Karpas-422 (cell line): Measurements from ENCODE around the gene KPTN. TPM values are rescaled to one million over a fixed set of nuclear protein-coding genes. Genes with fewer than 3 reads are reported as not detected.

ENCODE experiments used
- DNase-seq: peaks from one replicate; pipeline ENCODE4 v3.0.0-alpha.2; 2015
- H2AFZ ChIP-seq: fragments of 200-600 bp; sonication (generic); 2 replicates; pipeline ENCODE4 v1.6.1; 2014; ENCODE audit warnings: antibody characterized with exemption, low read length, mixed read lengths
- H3K27ac ChIP-seq: fragments of 200-600 bp; sonication (generic); 2 replicates; pipeline ENCODE4 v1.5.1; 2014; ENCODE audit warnings: mild to moderate bottlenecking, low read length, moderate library complexity
- H3K27me3 ChIP-seq: fragments of 200-600 bp; sonication (generic); 2 replicates; pipeline ENCODE4 v1.6.1; 2014; ENCODE audit warnings: low read length, mixed read lengths
- H3K36me3 ChIP-seq: fragments of 200-600 bp; sonication (generic); 2 replicates; pipeline ENCODE4 v1.6.1; 2014; ENCODE audit warnings: low read length, mixed read lengths; ENCODE audit not compliant: insufficient read depth
- H3K4me1 ChIP-seq: fragments of 200-600 bp; sonication (generic); 2 replicates; pipeline ENCODE4 v1.6.1; 2014; ENCODE audit warnings: mild to moderate bottlenecking, low read length, mixed read lengths
- H3K4me2 ChIP-seq: fragments of 200-600 bp; sonication (generic); 2 replicates; pipeline ENCODE4 v1.6.1; 2014; ENCODE audit warnings: low read length, low read depth, mild to moderate bottlenecking; ENCODE audit not compliant: poor library complexity, severe bottlenecking
- H3K4me3 ChIP-seq: fragments of 200-600 bp; sonication (generic); 2 replicates; pipeline ENCODE4 v1.5.1; 2014; ENCODE audit warnings: mild to moderate bottlenecking, antibody characterized with exemption, low read length, mixed read lengths
- H3K79me2 ChIP-seq: fragments of 200-600 bp; sonication (generic); 2 replicates; pipeline ENCODE4 v1.6.1; 2014; ENCODE audit warnings: mild to moderate bottlenecking, low read length, mixed read lengths
- H3K9ac ChIP-seq: fragments of 200-600 bp; sonication (generic); 2 replicates; pipeline ENCODE4 v1.6.0; 2014; ENCODE audit warnings: low read length
- H3K9me2 ChIP-seq: fragments of 200-600 bp; sonication (generic), shearing (Covaris generic); replicated peaks from 2 replicates; pipeline ENCODE4 v1.6.0; 2014; ENCODE audit warnings: mild to moderate bottlenecking, low read length, moderate library complexity; ENCODE audit not compliant: insufficient read depth
- H3K9me3 ChIP-seq: fragments of 300-700, 200-600 bp; sonication (generic); 2 replicates; pipeline ENCODE4 v1.6.1; 2014; ENCODE audit warnings: low read length, mixed read lengths
- H4K20me1 ChIP-seq: fragments of 200-600 bp; sonication (generic); 2 replicates; pipeline ENCODE4 v1.6.1; 2014; ENCODE audit warnings: mild to moderate bottlenecking, antibody characterized with exemption, low read length, low read depth; ENCODE audit not compliant: insufficient read depth
- total RNA-seq: library from RNA; depleted of rRNA; stranded (reverse); fragments of >200 nt; shearing (Covaris generic); gene quantifications from 2 replicates; pipeline ENCODE4 v1.2.3, GENCODE V29; 2014; ENCODE audit warnings: low replicate concordance

KPTN gene
- total RNA-seq, 1 experiment from 2014 or later = 6.2 TPM

GRCh38 chr19:47520343-47520806 is 36.4 kb upstream of the KPTN start:
- no peaks in the 10 kb centered on the region for H3K27me3 ChIP-seq
- H3K9me3 ChIP-seq = no peaks in the 10 kb centered on the region
- H3K4me3 ChIP-seq = no peak overlapping the region
- no peak overlapping the region for H2AFZ ChIP-seq
- DNase-seq = no peak
- H4K20me1 ChIP-seq = no peaks in the 10 kb centered on the region
- H3K9me2 ChIP-seq = no peaks in the 10 kb centered on the region
- no peak overlapping the region for H3K4me2 ChIP-seq
- no peak overlapping the region for H3K27ac ChIP-seq
- H3K36me3 ChIP-seq = no peaks in the 10 kb centered on the region
- H3K4me1 ChIP-seq = peaks cover 11% of the 10 kb centered on the region
- no peak overlapping the region for H3K9ac ChIP-seq
- no peaks in the 10 kb centered on the region for H3K79me2 ChIP-seq

GRCh38 chr19:47518854-47519253 is 34.8 kb upstream of the KPTN start:
- Histone ChIP-seq H3K4me3 (no peak overlapping the region), H4K20me1 (peaks cover 5% of the 10 kb centered on the region; the same call in 1 of the 2 replicates), H3K4me2 (no peak overlapping the region), H3K9me3 (no peaks in the 10 kb centered on the region), H3K27me3 (no peaks in the 10 kb centered on the region), H3K9me2 (no peaks in the 10 kb centered on the region), H3K9ac (no peak overlapping the region), H3K79me2 (peaks cover 10% of the 10 kb centered on the region), H3K27ac (no peak overlapping the region), H2AFZ (no peak overlapping the region), H3K4me1 (peaks cover 13% of the 10 kb centered on the region), H3K36me3 (no peaks in the 10 kb centered on the region)
- no peak for DNase-seq

GRCh38 chr19:47518139-47518538 is 34.1 kb upstream of the KPTN start:
- no peak for DNase-seq
- H3K9me2 ChIP-seq = no peaks in the 10 kb centered on the region
- H3K27me3 ChIP-seq = no peaks in the 10 kb centered on the region
- peaks cover 21% of the 10 kb centered on the region for H3K4me1 ChIP-seq
- H2AFZ ChIP-seq = no peak overlapping the region
- H3K9me3 ChIP-seq = no peaks in the 10 kb centered on the region
- no peak overlapping the region for H3K4me2 ChIP-seq
- no peak overlapping the region for H3K27ac ChIP-seq
- peaks cover 17% of the 10 kb centered on the region for H3K79me2 ChIP-seq
- no peak overlapping the region for H3K4me3 ChIP-seq
- no peak overlapping the region for H3K9ac ChIP-seq
- H3K36me3 ChIP-seq = no peaks in the 10 kb centered on the region
- peaks cover 9% of the 10 kb centered on the region; the same call in 1 of the 2 replicates for H4K20me1 ChIP-seq

GRCh38 chr19:47514869-47515588 is 31.0 kb upstream of the KPTN start, which contains the start of gene NAPA:
Gene NAPA, minus strand, starts transcription at chr19:47515063. Its CDS starts 123 bp downstream, at chr19:47514940.
- Histone ChIP-seq H3K27ac (peak within 1 kb of the TSS; percentile 59), H3K9me3 (no peaks in the 10 kb centered on the region), H3K36me3 (no peaks in the 10 kb centered on the region), H4K20me1 (peaks cover 17% of the 10 kb centered on the region), H3K4me2 (peak within 1 kb of the TSS; percentile 80), H3K4me3 (peak within 1 kb of the TSS; percentile 99), H3K9ac (peak within 1 kb of the TSS; percentile 96), H2AFZ (peak within 1 kb of the TSS; percentile 96), H3K4me1 (peaks cover 28% of the 10 kb centered on the region), H3K27me3 (no peaks in the 10 kb centered on the region), H3K9me2 (no peaks in the 10 kb centered on the region), H3K79me2 (peaks cover 48% of the 10 kb centered on the region)
- peak; percentile 100 for DNase-seq

GRCh38 chr19:47514151-47514868 is 30.3 kb upstream of the KPTN start:
- H3K4me3 ChIP-seq = peak overlapping the region; percentile 99
- H4K20me1 ChIP-seq = peaks cover 24% of the 10 kb centered on the region
- H3K4me2 ChIP-seq = peak overlapping the region; percentile 67
- H3K27ac ChIP-seq = no peak overlapping the region
- peaks cover 55% of the 10 kb centered on the region for H3K79me2 ChIP-seq
- H3K9ac ChIP-seq = peak overlapping the region; percentile 96
- H2AFZ ChIP-seq = no peak overlapping the region
- no peak for DNase-seq
- H3K27me3 ChIP-seq = no peaks in the 10 kb centered on the region
- H3K4me1 ChIP-seq = peaks cover 28% of the 10 kb centered on the region
- H3K9me3 ChIP-seq = no peaks in the 10 kb centered on the region
- H3K9me2 ChIP-seq = no peaks in the 10 kb centered on the region
- H3K36me3 ChIP-seq = no peaks in the 10 kb centered on the region

- Histone ChIP-seq H3K9me3 (no peaks in the 10 kb centered on the region), H3K9me2 (no peaks in the 10 kb centered on the region), H2AFZ (no peak overlapping the region), H3K4me1 (peaks cover 25% of the 10 kb centered on the region), H3K4me3 (peak overlapping the region; percentile 99; the same call in 1 of the 2 replicates), H3K9ac (peak overlapping the region; percentile 96), H4K20me1 (peaks cover 24% of the 10 kb centered on the region), H3K36me3 (no peaks in the 10 kb centered on the region), H3K27ac (no peak overlapping the region), H3K4me2 (peak overlapping the region; percentile 67), H3K79me2 (peaks cover 68% of the 10 kb centered on the region), H3K27me3 (no peaks in the 10 kb centered on the region)
- no peak for DNase-seq
These were observed 28.9 kb upstream of the KPTN start for GRCh38 chr19:47512948-47513319.

- no peaks in the 10 kb centered on the region for H3K9me3 ChIP-seq
- H4K20me1 ChIP-seq = peaks cover 24% of the 10 kb centered on the region
- no peaks in the 10 kb centered on the region for H3K9me2 ChIP-seq
- no peak for DNase-seq
- no peak overlapping the region for H3K27ac ChIP-seq
- H3K4me2 ChIP-seq = peak overlapping the region; percentile 67
- H3K27me3 ChIP-seq = no peaks in the 10 kb centered on the region
- H3K9ac ChIP-seq = peak overlapping the region; percentile 96
- H2AFZ ChIP-seq = no peak overlapping the region
- H3K79me2 ChIP-seq = peaks cover 73% of the 10 kb centered on the region
- H3K36me3 ChIP-seq = no peaks in the 10 kb centered on the region
- H3K4me3 ChIP-seq = no peak overlapping the region; the same call in 1 of the 2 replicates
- H3K4me1 ChIP-seq = peaks cover 25% of the 10 kb centered on the region
These were observed 28.3 kb upstream of the KPTN start for GRCh38 chr19:47512183-47512947.

GRCh38 chr19:47511681-47512080 is 27.7 kb upstream of the KPTN start:
- no peak overlapping the region for H3K9ac ChIP-seq
- H4K20me1 ChIP-seq = peaks cover 24% of the 10 kb centered on the region
- H3K79me2 ChIP-seq = peaks cover 80% of the 10 kb centered on the region
- H3K9me3 ChIP-seq = no peaks in the 10 kb centered on the region
- H3K27ac ChIP-seq = no peak overlapping the region
- no peak overlapping the region for H3K4me3 ChIP-seq
- H3K27me3 ChIP-seq = no peaks in the 10 kb centered on the region
- peaks cover 25% of the 10 kb centered on the region for H3K4me1 ChIP-seq
- no peak overlapping the region for H2AFZ ChIP-seq
- no peak for DNase-seq
- H3K36me3 ChIP-seq = no peaks in the 10 kb centered on the region
- no peaks in the 10 kb centered on the region for H3K9me2 ChIP-seq
- H3K4me2 ChIP-seq = no peak overlapping the region
